Peyer's patch (tissue), 4 donors: ENCODE results near the gene MZF1.

Experiments used
- POLR2A ChIP-seq, 2 donors: fragments of 450-650 bp; IDR thresholded peaks; one replicate each; pipeline ENCODE4 v1.5.1; 2017; ENCODE audit warnings: antibody characterized with exemption in 2 of 2, mild to moderate bottlenecking in 2 of 2, moderate library complexity in 2 of 2
- TF ChIP-seq, protein P1 (sequence below), 6 experiments: fragments of 450-650 bp in 4 of 6; fragments of 200-600 bp in 2 of 6; sonication (generic) in 1 of 6; IDR thresholded peaks; one replicate each; pipeline ENCODE4 v1.5.1; 2017 to 2019; ENCODE audit warnings: antibody characterized with exemption in 6 of 6, mild to moderate bottlenecking in 3 of 6, moderate library complexity in 1 of 6

- TF ChIP-seq, protein P1, sequence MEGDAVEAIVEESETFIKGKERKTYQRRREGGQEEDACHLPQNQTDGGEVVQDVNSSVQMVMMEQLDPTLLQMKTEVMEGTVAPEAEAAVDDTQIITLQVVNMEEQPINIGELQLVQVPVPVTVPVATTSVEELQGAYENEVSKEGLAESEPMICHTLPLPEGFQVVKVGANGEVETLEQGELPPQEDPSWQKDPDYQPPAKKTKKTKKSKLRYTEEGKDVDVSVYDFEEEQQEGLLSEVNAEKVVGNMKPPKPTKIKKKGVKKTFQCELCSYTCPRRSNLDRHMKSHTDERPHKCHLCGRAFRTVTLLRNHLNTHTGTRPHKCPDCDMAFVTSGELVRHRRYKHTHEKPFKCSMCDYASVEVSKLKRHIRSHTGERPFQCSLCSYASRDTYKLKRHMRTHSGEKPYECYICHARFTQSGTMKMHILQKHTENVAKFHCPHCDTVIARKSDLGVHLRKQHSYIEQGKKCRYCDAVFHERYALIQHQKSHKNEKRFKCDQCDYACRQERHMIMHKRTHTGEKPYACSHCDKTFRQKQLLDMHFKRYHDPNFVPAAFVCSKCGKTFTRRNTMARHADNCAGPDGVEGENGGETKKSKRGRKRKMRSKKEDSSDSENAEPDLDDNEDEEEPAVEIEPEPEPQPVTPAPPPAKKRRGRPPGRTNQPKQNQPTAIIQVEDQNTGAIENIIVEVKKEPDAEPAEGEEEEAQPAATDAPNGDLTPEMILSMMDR (IDR thresholded peaks at IDR 0.05) = no peak
- TF ChIP-seq POLR2A (IDR thresholded peaks at IDR 0.05) = no peak
Measured at GRCh38 chr19:58561373-58562121, 11.6 kb downstream of the MZF1 start.
